ENCODE results near the gene URB2.

The URB2 gene

DNA sequence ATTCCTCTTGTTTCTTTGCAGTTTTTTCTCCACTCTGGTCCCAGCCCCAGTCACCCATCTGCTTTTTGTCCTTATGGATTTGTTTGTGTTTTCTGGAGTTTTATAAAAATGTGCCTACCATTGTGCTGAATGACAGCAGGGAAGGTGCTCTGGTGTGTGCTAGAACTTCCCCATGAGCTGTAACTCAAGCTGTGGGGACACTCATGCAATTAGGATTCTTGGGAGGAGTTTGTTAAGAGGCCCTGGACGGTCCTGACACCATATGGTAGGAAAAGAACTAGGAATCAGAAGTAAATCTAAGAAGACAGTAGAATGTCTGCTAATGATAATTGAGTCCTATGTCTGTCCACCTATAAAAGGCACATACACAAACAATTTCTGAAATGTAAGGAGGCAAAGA, 27.4 kb downstream of the URB2 start:
- TF ChIP-seq, protein P1, sequence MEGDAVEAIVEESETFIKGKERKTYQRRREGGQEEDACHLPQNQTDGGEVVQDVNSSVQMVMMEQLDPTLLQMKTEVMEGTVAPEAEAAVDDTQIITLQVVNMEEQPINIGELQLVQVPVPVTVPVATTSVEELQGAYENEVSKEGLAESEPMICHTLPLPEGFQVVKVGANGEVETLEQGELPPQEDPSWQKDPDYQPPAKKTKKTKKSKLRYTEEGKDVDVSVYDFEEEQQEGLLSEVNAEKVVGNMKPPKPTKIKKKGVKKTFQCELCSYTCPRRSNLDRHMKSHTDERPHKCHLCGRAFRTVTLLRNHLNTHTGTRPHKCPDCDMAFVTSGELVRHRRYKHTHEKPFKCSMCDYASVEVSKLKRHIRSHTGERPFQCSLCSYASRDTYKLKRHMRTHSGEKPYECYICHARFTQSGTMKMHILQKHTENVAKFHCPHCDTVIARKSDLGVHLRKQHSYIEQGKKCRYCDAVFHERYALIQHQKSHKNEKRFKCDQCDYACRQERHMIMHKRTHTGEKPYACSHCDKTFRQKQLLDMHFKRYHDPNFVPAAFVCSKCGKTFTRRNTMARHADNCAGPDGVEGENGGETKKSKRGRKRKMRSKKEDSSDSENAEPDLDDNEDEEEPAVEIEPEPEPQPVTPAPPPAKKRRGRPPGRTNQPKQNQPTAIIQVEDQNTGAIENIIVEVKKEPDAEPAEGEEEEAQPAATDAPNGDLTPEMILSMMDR (IDR thresholded peaks at IDR 0.05; ENCODE audit: control insufficient read depth, extremely low read depth, insufficient read depth), result no peak
- H3K4me3 ChIP-seq (ENCODE audit: low read depth, low read length), result no peak overlapping the region
- no peak for DNase-seq (ENCODE audit: low read depth)

DNA sequence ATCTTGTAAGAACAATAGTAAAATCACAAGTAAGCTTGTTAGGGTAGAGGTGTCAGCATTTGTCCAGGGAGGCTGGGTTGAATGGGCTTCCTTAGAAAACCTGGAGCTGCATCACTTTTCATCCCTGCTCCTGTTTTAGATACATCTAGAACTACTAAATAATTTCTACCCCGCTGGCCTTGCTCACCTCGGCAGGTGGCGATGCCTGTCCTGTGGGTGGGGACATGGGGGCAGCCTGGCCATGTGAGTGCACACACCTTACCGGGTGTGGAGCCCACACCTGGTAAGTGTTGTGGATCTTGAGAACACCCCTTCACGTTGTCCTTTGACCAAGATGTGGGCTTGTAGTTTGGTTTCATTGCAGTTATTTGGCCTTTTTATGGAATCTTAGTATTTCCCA, 29.7 kb downstream of the URB2 start:
- no peak overlapping the region for H3K4me3 ChIP-seq (ENCODE audit: low read depth, low read length)
- no peak for DNase-seq (ENCODE audit: low read depth)

DNA sequence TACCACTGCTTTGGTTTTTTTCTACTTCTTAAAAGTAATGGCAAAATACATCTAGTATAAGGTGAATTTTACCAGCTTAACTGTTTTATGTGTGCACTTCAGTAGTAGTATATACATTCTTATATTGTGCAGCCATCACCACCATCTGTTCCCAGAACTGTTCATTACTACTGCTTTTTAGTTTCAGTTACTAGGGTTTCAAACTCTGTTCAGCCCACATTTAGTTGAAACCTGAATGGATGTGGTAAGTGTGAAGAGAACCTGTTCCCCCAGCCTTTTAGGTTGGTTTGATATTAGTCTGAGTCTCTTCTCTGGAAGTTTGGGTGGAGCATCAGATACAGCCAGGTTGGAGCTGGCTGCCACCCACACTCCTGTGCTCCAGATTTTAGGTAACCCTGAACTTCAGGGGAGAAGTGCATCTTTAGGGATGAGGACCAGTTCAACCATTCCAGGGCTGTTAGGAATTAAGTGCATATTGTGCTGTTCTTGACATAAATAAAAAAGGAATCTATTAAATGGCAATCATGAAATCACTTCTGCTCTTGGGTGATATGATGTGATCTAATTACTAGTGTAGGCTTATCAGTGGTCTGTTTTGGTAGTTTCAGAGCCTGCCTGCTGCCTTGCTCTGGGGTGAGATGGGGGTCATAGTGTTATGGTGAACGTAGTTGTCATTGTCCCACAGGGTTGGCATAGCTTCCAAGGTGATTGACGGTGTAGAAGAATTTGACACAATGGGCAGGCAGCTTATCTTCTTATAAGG, 32.1 kb downstream of the URB2 start:
- TF ChIP-seq, protein P1 (IDR thresholded peaks at IDR 0.05; ENCODE audit: control insufficient read depth, extremely low read depth, insufficient read depth), result no peak
- DNase-seq (ENCODE audit: low read depth), result no peak

More for the DNA sequence above, 29.7 kb downstream of the URB2 start:
- TF ChIP-seq, protein P1 (IDR thresholded peaks at IDR 0.05; ENCODE audit: control insufficient read depth, extremely low read depth, insufficient read depth), result no peak

DNA sequence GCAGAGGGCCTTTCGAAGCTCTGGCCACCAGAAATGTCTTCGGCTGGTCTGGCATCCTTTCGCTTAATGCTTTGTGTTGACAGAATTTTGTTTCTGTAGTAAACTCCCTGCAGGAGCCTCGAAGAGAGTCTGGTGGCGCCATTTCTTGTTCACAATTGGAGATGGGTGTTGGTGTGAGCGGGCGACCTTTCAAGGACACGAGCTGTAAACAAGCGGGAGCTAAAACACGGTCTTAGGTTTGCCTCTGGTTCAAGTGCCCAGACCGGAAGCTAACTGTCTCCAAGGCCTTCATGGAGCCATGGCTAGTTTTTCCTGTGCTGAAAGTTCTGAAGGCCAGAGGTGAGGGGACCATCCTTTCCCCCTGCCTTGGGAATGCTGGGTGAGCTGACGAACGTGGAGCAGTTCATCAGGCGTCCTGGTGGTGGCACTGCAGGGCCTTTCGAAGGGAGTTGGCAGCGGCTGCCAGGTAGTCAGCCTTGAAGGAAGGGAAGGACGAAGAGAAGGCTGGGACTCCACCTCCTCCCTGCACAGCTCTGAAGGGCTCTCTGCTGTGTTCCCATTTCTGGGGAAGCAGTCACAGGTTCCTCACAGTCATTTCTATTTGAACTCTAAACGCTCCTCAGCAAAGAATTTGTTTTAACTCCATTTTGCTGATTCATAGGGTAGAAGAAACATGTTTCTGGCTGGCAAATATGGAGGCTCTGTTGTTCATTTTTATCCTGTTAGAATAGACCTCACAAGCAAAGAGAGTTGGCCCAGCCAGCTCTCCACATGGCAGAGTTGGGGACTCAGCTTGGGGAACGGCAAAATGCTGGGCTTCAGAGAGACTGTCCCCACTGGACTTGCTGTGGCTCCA, 35.2 kb downstream of the URB2 start:
- no peak overlapping the region for H3K4me3 ChIP-seq (ENCODE audit: low read depth, low read length)
- TF ChIP-seq, protein P1 (IDR thresholded peaks at IDR 0.05; ENCODE audit: control insufficient read depth, extremely low read depth, insufficient read depth), result peak; percentile 97
- DNase-seq (ENCODE audit: low read depth), result peak; percentile 34

More for the DNA sequence above, 32.1 kb downstream of the URB2 start:
- H3K4me3 ChIP-seq (ENCODE audit: low read depth, low read length), result no peak overlapping the region

DNA sequence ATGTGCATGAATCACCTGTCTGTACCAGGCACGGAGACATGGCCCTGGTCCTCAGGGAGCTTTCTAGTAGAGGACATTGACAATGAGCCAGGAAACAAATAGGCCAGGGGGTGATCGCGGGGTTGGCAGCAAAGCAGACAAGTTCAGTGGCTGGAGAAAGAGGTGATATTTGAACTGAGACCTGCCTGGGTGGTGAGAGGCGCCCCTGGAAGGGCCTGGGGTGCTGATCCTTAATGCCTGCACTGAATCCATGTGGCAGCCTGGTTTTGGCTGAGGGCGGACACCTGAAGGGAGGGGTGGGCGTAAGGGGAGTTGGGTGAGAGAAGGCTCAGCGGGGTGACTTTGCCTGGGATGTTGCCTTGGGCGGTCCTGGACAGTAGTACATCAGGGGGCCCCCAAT, 35.9 kb downstream of the URB2 start:
- H3K4me3 ChIP-seq (ENCODE audit: low read depth, low read length), result no peak overlapping the region
- DNase-seq (ENCODE audit: low read depth), result no peak
- TF ChIP-seq, protein P1 (IDR thresholded peaks at IDR 0.05; ENCODE audit: control insufficient read depth, extremely low read depth, insufficient read depth), result no peak

DNA sequence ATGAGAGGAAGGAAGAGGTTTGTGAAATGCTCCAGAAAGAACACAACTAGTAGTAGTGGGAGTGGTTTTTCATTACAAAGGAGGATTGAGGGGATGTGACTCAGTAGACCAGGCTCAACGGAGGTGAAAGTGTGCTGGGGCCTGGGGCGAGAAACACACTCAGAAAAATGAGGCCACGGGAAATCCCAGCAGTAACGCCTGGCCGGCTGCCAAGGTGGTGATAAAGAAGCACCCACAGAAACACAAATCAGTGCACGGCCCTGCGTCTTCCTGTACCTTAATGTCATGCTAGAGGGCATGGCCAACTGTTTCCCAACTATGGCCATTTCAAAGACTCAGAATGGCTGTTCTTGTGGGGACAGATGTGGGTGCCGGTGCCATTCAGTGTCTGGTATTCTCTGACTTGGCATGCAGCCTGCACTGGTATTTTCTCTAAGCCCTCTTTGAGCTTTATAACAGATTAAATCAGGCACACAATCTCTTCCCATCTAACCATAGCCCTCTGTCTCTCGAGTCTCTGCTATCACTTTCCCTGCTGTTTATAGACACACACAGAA, 38.2 kb downstream of the URB2 start:
- DNase-seq (ENCODE audit: low read depth), result no peak
- TF ChIP-seq, protein P1 (IDR thresholded peaks at IDR 0.05; ENCODE audit: control insufficient read depth, extremely low read depth, insufficient read depth), result no peak
- no peak overlapping the region for H3K4me3 ChIP-seq (ENCODE audit: low read depth, low read length)
